ENCODE data around the gene NDUFA3. TPM values are rescaled to one million over a fixed set of nuclear protein-coding genes. Genes with fewer than 3 reads are reported as not detected.

NDUFA3 gene
- total RNA-seq, 2 donors from 2014 or later, result 4.7 to 5.3 TPM

- Histone ChIP-seq H3K27me3 (no peaks in the 10 kb centered on the region), H3K9me3 (no peaks in the 10 kb centered on the region), H3K36me3 (replicated peaks in 1 of 2; ENCODE audit: insufficient read depth in 1 of 2, low read depth in 2 of 2) (peaks cover 5 to 28% of the 10 kb centered on the region in 2 donors), H3K27ac (no peak overlapping the region), H3K4me1 (peaks cover 34% of the 10 kb centered on the region), H3K4me3 (no peak overlapping the region)
- DNase-seq (no peak), ATAC-seq (no peak)
- intact Hi-C loops (cut with DNase I), result no loop called here
- TF ChIP-seq CTCF (IDR thresholded peaks at IDR 0.05) (no peak), POLR2A (IDR thresholded peaks at IDR 0.05) (no peak)
- WGBS, 2 donors, result 79 to 83% methylated on average over 3 of the region's 3 CpGs
These were observed 54.3 kb downstream of the NDUFA3 start for GRCh38 chr19:54156953-54157352.

Other genes starting within 250 kb of the NDUFA3 start
- 10 to 100 TPM; 12.2 to 30.0 TPM for gene MYADM, start 235.0 kb upstream of the NDUFA3 start, total RNA-seq
- gene PRKCG, start 220.7 kb upstream of the NDUFA3 start, total RNA-seq, result under 1 TPM in 1 of 2 donors, not detected in 1; 0.26 TPM
- gene CACNG7, start 193.6 kb upstream of the NDUFA3 start, total RNA-seq, result not detected
- gene CACNG8, start 139.9 kb upstream of the NDUFA3 start, total RNA-seq, result not detected
- not detected for gene CACNG6, start 111.2 kb upstream of the NDUFA3 start, total RNA-seq
- not detected for gene VSTM1, start 39.0 kb upstream of the NDUFA3 start, total RNA-seq
- gene TARM1, start 21.5 kb upstream of the NDUFA3 start, total RNA-seq, result not detected
- gene OSCAR, start 2.1 kb upstream of the NDUFA3 start, total RNA-seq, result 1 to 10 TPM in 1 of 2 donors, not detected in 1; 2.3 TPM
- 10 to 100 TPM in 1 of 2 donors, 1 to 10 TPM in 1; 6.5 to 11.9 TPM for gene TFPT, start 12.8 kb downstream of the NDUFA3 start, total RNA-seq
- 10 to 100 TPM; 17.8 to 24.1 TPM for gene PRPF31, start 12.9 kb downstream of the NDUFA3 start, total RNA-seq
- 10 to 100 TPM; 22.4 to 51.4 TPM for gene CNOT3, start 34.9 kb downstream of the NDUFA3 start, total RNA-seq
- 1 to 10 TPM; 4.0 to 9.6 TPM for gene LENG1, start 56.9 kb downstream of the NDUFA3 start, total RNA-seq
- 100 to 1,000 TPM in 1 of 2 donors, 10 to 100 TPM in 1; 57.3 to 126 TPM for gene TMC4, start 70.3 kb downstream of the NDUFA3 start, total RNA-seq
- 10 to 100 TPM; 40.5 to 98.9 TPM for gene MBOAT7, start 86.7 kb downstream of the NDUFA3 start, total RNA-seq
- 10 to 100 TPM; 33.9 to 56.6 TPM for gene TSEN34, start 88.5 kb downstream of the NDUFA3 start, total RNA-seq
- gene RPS9, start 98.0 kb downstream of the NDUFA3 start, total RNA-seq, result 1,000 to 10,000 TPM; 1,319 to 1,729 TPM
- 1 to 10 TPM in 1 of 2 donors, under 1 TPM in 1; 0.33 to 2.1 TPM for gene LILRB3, start 120.2 kb downstream of the NDUFA3 start, total RNA-seq
- gene LILRA6, start 139.9 kb downstream of the NDUFA3 start, total RNA-seq, result not detected
- 1 to 10 TPM; 3.1 to 6.6 TPM for gene LILRB5, start 154.4 kb downstream of the NDUFA3 start, total RNA-seq
- gene LILRB2, start 178.3 kb downstream of the NDUFA3 start, total RNA-seq, result 1 to 10 TPM in 1 of 2 donors, under 1 TPM in 1; 0.78 to 1.3 TPM
- gene LILRA5, start 210.3 kb downstream of the NDUFA3 start, total RNA-seq, result under 1 TPM in 1 of 2 donors, not detected in 1; 0.78 TPM
- gene LILRA4, start 236.3 kb downstream of the NDUFA3 start, total RNA-seq, result not detected